Measurements from ENCODE around the gene RAMP1. TPM values are rescaled to one million over a fixed set of nuclear protein-coding genes. Genes with fewer than 3 reads are reported as not detected.
"Not testable (repeated sequence)": the region's sequence is repeated elsewhere in the genome, so short reads cannot be mapped to it uniquely, and the experiment has no call there.

Gene RAMP1
- total RNA-seq, 1 experiment from 2014 or later = 0.63 TPM

- no peak overlapping the region for H3K14ac ChIP-seq (ENCODE audit: insufficient read depth, low read length)
- peaks cover 14% of the 10 kb centered on the region for H3K9me3 ChIP-seq (ENCODE audit: control insufficient read depth, low read depth, low read length)
- H3K9ac ChIP-seq (ENCODE audit: extremely low read depth, insufficient read length, low read length) = no peak overlapping the region
- H3K27ac ChIP-seq (ENCODE audit: insufficient read length, low read depth, low read length) = no peak overlapping the region
- H3K4ac ChIP-seq (ENCODE audit: low read depth, low read length) = no peak overlapping the region
- Mint-ChIP-seq H3K27me3 (ENCODE audit: low read depth) (peaks cover 8% of the 10 kb centered on the region), H3K9me3 (peaks cover 25 to 35% of the 10 kb centered on the region in 2 experiments), H3K4me3 (no peak overlapping the region), H3K27ac (no peak overlapping the region; a peak in 1 of 7 replicates), H3K4me1 (peaks cover 0 to 3% of the 10 kb centered on the region in 2 experiments; a peak in 1 of 4 replicates), H3K36me3 (ENCODE audit: insufficient read depth in 1 of 3, low read depth in 3 of 3) (peaks cover 0 to 17% (median 13%) of the 10 kb centered on the region in 3 experiments; a peak in 6 of 7 replicates)
- no peak overlapping the region for H2AK5ac ChIP-seq (ENCODE audit: insufficient read length, low read length)
- no peak overlapping the region for H3K56ac ChIP-seq (ENCODE audit: insufficient read length, low read depth, low read length)
- H4K91ac ChIP-seq (ENCODE audit: insufficient read length, low read depth, low read length) = no peak overlapping the region
- H3K4me2 ChIP-seq (ENCODE audit: insufficient read depth, insufficient read length, low read length) = no peak overlapping the region
- H2AFZ ChIP-seq (ENCODE audit: low read length) = no peak overlapping the region
- H2BK12ac ChIP-seq (ENCODE audit: insufficient read length, low read depth, low read length) = no peak overlapping the region
- no peak overlapping the region for H4K5ac ChIP-seq (ENCODE audit: insufficient read length, low read depth, low read length)
- H4K8ac ChIP-seq (replicated peaks; ENCODE audit: insufficient read length, low read depth, low read length) = no peak overlapping the region
- H3K23me2 ChIP-seq (ENCODE audit: insufficient read length, low read depth, low read length, poor library complexity, severe bottlenecking) = no peaks in the 10 kb centered on the region
- WGBS (ENCODE audit: extremely low coverage, insufficient read length, low lambda C conversion rate) = no CpG with 5 or more reads among the region's 1 CpG
- H3K79me1 ChIP-seq (ENCODE audit: insufficient read depth, low read depth, low read length, poor library complexity, severe bottlenecking) = no peaks in the 10 kb centered on the region
- no peak overlapping the region for H3K18ac ChIP-seq (ENCODE audit: insufficient read length, low read depth, low read length)
- no peak overlapping the region for H2BK15ac ChIP-seq (ENCODE audit: low read depth, low read length)
- no peak overlapping the region for H2BK5ac ChIP-seq (ENCODE audit: insufficient read length, low read length)
- no peak for DNase-seq
- H3K27me3 ChIP-seq (ENCODE audit: insufficient read depth, low read length) = no peaks in the 10 kb centered on the region
- no peaks in the 10 kb centered on the region for H3K79me2 ChIP-seq (ENCODE audit: insufficient read depth, low read length)
- H3K23ac ChIP-seq (ENCODE audit: insufficient read length, low read depth, low read length) = no peak overlapping the region
- H3T11ph ChIP-seq (ENCODE audit: low read length) = no peak overlapping the region
- no peak overlapping the region for H2BK20ac ChIP-seq (ENCODE audit: low read depth, low read length, poor library complexity, severe bottlenecking)
- H2BK120ac ChIP-seq (ENCODE audit: low read depth, low read length, poor library complexity, severe bottlenecking) = no peak overlapping the region
- H4K20me1 ChIP-seq (ENCODE audit: control insufficient read depth, insufficient read depth, insufficient read length) = no peaks in the 10 kb centered on the region
- H3K4me1 ChIP-seq (ENCODE audit: insufficient read depth, low read length) = no peaks in the 10 kb centered on the region
- no peak for TF ChIP-seq CTCF (conservative IDR thresholded peaks at IDR 0.05)
Observed at GRCh38 chr2:237946423-237946822, 87.0 kb downstream of the RAMP1 start.

GRCh38 chr2:237951354-237951753, 91.9 kb downstream of the RAMP1 start:
- H3K36me3 Mint-ChIP-seq (ENCODE audit: insufficient read depth in 1 of 3, low read depth in 3 of 3); H3T11ph ChIP-seq (ENCODE audit: low read length); H3K9me3 Mint-ChIP-seq; H2BK20ac ChIP-seq (ENCODE audit: low read depth, low read length, poor library complexity, severe bottlenecking); H2AFZ ChIP-seq (ENCODE audit: low read length); H3K18ac ChIP-seq (ENCODE audit: insufficient read length, low read depth, low read length); H3K27ac ChIP-seq (ENCODE audit: insufficient read length, low read depth, low read length); H3K9ac ChIP-seq (ENCODE audit: extremely low read depth, insufficient read length, low read length); H3K79me1 ChIP-seq (ENCODE audit: insufficient read depth, low read depth, low read length, poor library complexity, severe bottlenecking); H3K56ac ChIP-seq (ENCODE audit: insufficient read length, low read depth, low read length); H4K5ac ChIP-seq (ENCODE audit: insufficient read length, low read depth, low read length); H3K4me2 ChIP-seq (ENCODE audit: insufficient read depth, insufficient read length, low read length); H3K4me3 Mint-ChIP-seq; H3K27me3 ChIP-seq (ENCODE audit: insufficient read depth, low read length); H3K4ac ChIP-seq (ENCODE audit: low read depth, low read length); H4K91ac ChIP-seq (ENCODE audit: insufficient read length, low read depth, low read length); H3K4me1 Mint-ChIP-seq; H2AK5ac ChIP-seq (ENCODE audit: insufficient read length, low read length); H2BK120ac ChIP-seq (ENCODE audit: low read depth, low read length, poor library complexity, severe bottlenecking); H3K27ac Mint-ChIP-seq; H2BK15ac ChIP-seq (ENCODE audit: low read depth, low read length); H3K79me2 ChIP-seq (ENCODE audit: insufficient read depth, low read length); DNase-seq; H2BK12ac ChIP-seq (ENCODE audit: insufficient read length, low read depth, low read length); H3K23me2 ChIP-seq (ENCODE audit: insufficient read length, low read depth, low read length, poor library complexity, severe bottlenecking); H3K14ac ChIP-seq (ENCODE audit: insufficient read depth, low read length); H3K4me1 ChIP-seq (ENCODE audit: insufficient read depth, low read length); H2BK5ac ChIP-seq (ENCODE audit: insufficient read length, low read length); H3K9me3 ChIP-seq (ENCODE audit: control insufficient read depth, low read depth, low read length); H3K23ac ChIP-seq (ENCODE audit: insufficient read length, low read depth, low read length); H4K20me1 ChIP-seq (ENCODE audit: control insufficient read depth, insufficient read depth, insufficient read length); H4K8ac ChIP-seq (replicated peaks; ENCODE audit: insufficient read length, low read depth, low read length): not testable (repeated sequence)
- peaks cover 20% of the 10 kb centered on the region for H3K27me3 Mint-ChIP-seq (ENCODE audit: low read depth)
- WGBS (ENCODE audit: extremely low coverage, insufficient read length, low lambda C conversion rate) = no CpG with 5 or more reads among the region's 4 CpGs

All from H9 (cell line).